HepG2 (cell line): Measurements from ENCODE around the gene RPL36AL. TPM values are rescaled to one million over a fixed set of nuclear protein-coding genes. Genes with fewer than 3 reads are reported as not detected.

Experiments used
- ARID4A ChIP-seq: sonication (generic); formaldehyde crosslinking; IDR thresholded peaks from 2 replicates; pipeline ENCODE4 v1.5.0; 2020; ENCODE audit warnings: mild to moderate bottlenecking, missing genetic modification reagents, borderline replicate concordance
- ETV5 ChIP-seq: IDR thresholded peaks from 2 replicates; pipeline ENCODE4 v1.6.1; 2018; ENCODE audit warnings: missing biosample characterization, missing genetic modification reagents, inconsistent platforms, borderline replicate concordance
- HOXA9 ChIP-seq: sonication (generic); formaldehyde crosslinking; IDR thresholded peaks from 2 replicates; pipeline ENCODE4 v1.8.1; 2022; ENCODE audit warnings: missing genetic modification reagents, mild to moderate bottlenecking, moderate library complexity, borderline replicate concordance
- PAX8 ChIP-seq: sonication (generic); formaldehyde crosslinking; IDR thresholded peaks from 2 replicates; pipeline ENCODE4 v1.8.0; 2022; ENCODE audit warnings: mild to moderate bottlenecking, missing genetic modification reagents, borderline replicate concordance
- PRDM4 ChIP-seq: sonication (generic); formaldehyde crosslinking; IDR thresholded peaks from 2 replicates; pipeline ENCODE4 v1.9.0; 2021; ENCODE audit warnings: missing genetic modification reagents, borderline replicate concordance
- SALL2 ChIP-seq: sonication (generic); formaldehyde crosslinking; IDR thresholded peaks from 2 replicates; pipeline ENCODE4 v1.8.1; 2023; ENCODE audit warnings: mild to moderate bottlenecking, missing genetic modification reagents, inconsistent platforms
- SMC3 ChIP-seq: IDR thresholded peaks from 2 replicates; pipeline ENCODE4 v1.6.1; 2011; ENCODE audit warnings: low read length, improper control_type of control experiment
- TAF15 ChIP-seq: fragments of 200-400 bp; formaldehyde crosslinking; IDR thresholded peaks from one replicate; pipeline ENCODE4 v1.6.1; 2018; ENCODE audit warnings: mild to moderate bottlenecking, low read depth, low read length; ENCODE audit not compliant: poor library complexity, severe bottlenecking
- TIGD3 ChIP-seq: sonication (generic); formaldehyde crosslinking; IDR thresholded peaks from 2 replicates; pipeline ENCODE4 v1.5.1; 2020; ENCODE audit warnings: mild to moderate bottlenecking, missing genetic modification reagents, borderline replicate concordance
- ZBTB3 ChIP-seq: sonication (generic); formaldehyde crosslinking; IDR thresholded peaks from 2 replicates; pipeline ENCODE4 v1.4.0; 2020; ENCODE audit warnings: low read depth, mild to moderate bottlenecking, moderate library complexity, missing genetic modification reagents, borderline replicate concordance
- ZNF678 ChIP-seq: sonication (generic); formaldehyde crosslinking; IDR thresholded peaks from 2 replicates; pipeline ENCODE4 v1.4.0; 2020; ENCODE audit warnings: mild to moderate bottlenecking, missing genetic modification reagents
- ZNF749 ChIP-seq: sonication (generic); formaldehyde crosslinking; IDR thresholded peaks from 2 replicates; pipeline ENCODE4 v1.8.0; 2022; ENCODE audit warnings: mild to moderate bottlenecking, missing genetic modification reagents, moderate library complexity, borderline replicate concordance
- polyA plus RNA-seq, 8 experiments: library from polyadenylated mRNA; depleted of rRNA in 3 of 8; stranded (reverse) in 7 of 8; unstranded in 1 of 8; fragments of >200 nt; fragmentation: Illumina TruSeq in 4 of 8; extraction: Trizol in 4 of 8; gene quantifications; 2 replicates each; pipeline versions ENCODE4 v1.2.1 to v1.2.3, GENCODE V29; 2011 to 2016; ENCODE audit warnings: low read depth in 4 of 8, missing spikeins in 1 of 8, mixed read lengths in 1 of 8; ENCODE audit not compliant: insufficient read depth in 1 of 8
- total RNA-seq, 5 experiments: library from RNA; depleted of rRNA; stranded (reverse); fragments of >200 nt; fragmentation: Illumina TruSeq; extraction: Trizol; gene quantifications; 2 replicates each; pipeline ENCODE4 v1.2.3, GENCODE V29; 2016; ENCODE audit warnings: low read depth in 1 of 5
- TF ChIP-seq, protein P1 (sequence below): conservative IDR thresholded peaks from 2 replicates; pipeline ENCODE4 v1.6.1; 2018; ENCODE audit warnings: missing genetic modification reagents

Gene RPL36AL
- total and polyA plus RNA-seq, 2 of the 13 experiments (the other 11 are each of a cell fraction or from before 2014, with no cell fraction given), result 90.0 to 294 TPM

GRCh38 chr14:49633640-49634546 lies 13.5 kb upstream of the RPL36AL start (continued):
- TF ChIP-seq PRDM4 (CRISPR knock-in tag) (no peak), ZBTB3 (CRISPR knock-in tag) (peak; percentile 29; the same call in 1 of the 2 replicates), TAF15 (no peak), SALL2 (CRISPR knock-in tag) (peak; percentile 34; the same call in 1 of the 2 replicates), ZNF749 (CRISPR knock-in tag) (peak; percentile 67), HOXA9 (CRISPR knock-in tag) (peak; percentile 79), ETV5 (CRISPR knock-in tag) (peak; percentile 98), PAX8 (peak; percentile 25; the same call in 1 of the 2 replicates), ZNF678 (CRISPR knock-in tag) (peak; percentile 74; the same call in 1 of the 2 replicates), ARID4A (peak; percentile 87), SMC3 (peak; percentile 41; the same call in 1 of the 2 replicates), TIGD3 (CRISPR knock-in tag) (no peak)
- TF ChIP-seq, protein P1, sequence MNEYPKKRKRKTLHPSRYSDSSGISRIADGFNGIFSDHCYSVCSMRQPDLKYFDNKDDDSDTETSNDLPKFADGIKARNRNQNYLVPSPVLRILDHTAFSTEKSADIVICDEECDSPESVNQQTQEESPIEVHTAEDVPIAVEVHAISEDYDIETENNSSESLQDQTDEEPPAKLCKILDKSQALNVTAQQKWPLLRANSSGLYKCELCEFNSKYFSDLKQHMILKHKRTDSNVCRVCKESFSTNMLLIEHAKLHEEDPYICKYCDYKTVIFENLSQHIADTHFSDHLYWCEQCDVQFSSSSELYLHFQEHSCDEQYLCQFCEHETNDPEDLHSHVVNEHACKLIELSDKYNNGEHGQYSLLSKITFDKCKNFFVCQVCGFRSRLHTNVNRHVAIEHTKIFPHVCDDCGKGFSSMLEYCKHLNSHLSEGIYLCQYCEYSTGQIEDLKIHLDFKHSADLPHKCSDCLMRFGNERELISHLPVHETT (CRISPR knock-in tag), result peak; percentile 85
